GM19193 (cell line): Measurements from ENCODE around the gene ZIC5.

Experiments
- POLR2A ChIP-seq: IDR thresholded peaks from 4 replicates; pipeline ENCODE4 v1.6.1; 2011; ENCODE audit not compliant: insufficient read depth, insufficient read length; ENCODE audit errors: extremely low read depth

The ZIC5 gene

DNA sequence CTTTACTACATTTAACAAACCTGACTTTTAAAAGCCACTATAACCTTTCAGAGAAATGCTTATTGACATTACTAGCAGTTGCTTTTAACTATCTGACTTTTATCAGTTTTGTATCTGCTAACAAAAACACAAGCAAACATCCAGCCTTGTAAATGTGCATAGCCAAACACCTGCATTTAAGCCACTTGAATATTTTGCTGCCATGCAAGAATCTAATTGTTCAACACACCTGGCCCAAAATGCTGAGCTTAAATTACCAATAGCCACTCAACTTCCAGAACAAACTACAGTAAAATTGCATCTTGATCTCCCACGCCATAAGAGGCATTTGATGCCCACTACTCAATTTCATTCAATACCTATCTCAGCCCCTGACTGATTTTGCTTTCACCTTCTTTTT lies 9.3 kb downstream of the ZIC5 start:
- TF ChIP-seq POLR2A: no peak

- TF ChIP-seq POLR2A: no peak
These were observed 9.9 kb downstream of the ZIC5 start for GRCh38 chr13:99961636-99962035.

- no peak for TF ChIP-seq POLR2A
These were observed 10.8 kb downstream of the ZIC5 start for GRCh38 chr13:99960663-99961311.

DNA sequence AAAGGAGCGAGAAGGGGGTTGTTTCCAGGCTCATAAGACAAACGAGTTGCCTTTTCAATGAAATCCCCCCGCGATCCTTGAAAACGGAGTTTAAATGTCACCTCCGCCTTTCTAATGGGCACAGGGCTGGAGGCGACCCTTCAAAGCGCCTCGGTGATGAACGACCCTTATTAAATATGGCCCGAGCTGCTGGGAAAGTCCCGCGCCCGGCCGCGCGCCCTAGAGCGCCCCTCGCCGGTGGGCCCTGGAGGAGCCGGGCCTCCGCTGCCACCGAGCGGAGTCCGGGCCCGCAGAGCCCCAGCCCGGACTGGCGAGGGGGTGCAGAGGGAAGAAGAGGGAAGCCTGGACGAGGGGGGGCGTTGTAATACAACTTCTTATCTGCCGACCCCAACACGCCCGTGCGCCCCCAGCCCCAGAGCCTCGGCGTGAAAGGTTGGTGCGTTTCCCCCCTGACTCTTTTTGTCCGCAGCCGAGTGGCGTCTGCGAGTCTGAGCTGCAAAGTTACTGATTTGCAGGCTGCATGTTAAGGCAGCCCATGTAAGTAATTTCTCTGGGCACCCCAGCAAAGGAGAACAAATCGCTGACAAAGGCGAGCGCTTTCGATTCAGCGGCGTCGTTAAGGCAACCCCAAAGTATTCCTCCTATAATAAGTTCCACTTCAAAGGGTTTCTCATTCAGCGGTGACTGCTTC lies 11.9 kb downstream of the ZIC5 start:
- TF ChIP-seq POLR2A: no peak

DNA sequence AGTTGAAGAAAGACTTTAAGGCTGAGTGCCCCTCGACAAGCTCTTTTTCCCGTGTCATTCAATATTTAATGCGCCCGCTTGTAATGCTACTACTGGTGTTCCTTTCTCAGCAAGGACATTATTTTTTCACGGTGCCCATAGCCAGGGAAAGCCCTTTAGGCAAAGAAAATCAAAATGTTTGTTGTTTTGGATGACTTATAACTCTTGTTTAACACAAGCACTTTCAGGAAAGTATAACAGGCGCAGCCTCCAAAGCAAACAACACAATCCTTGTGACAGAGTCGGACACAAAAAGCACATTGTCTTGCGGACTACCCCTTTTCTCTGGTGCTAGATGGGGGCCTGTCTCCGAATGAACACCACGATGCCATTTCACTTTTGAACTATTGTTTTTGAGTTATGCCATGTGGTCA lies 12.4 kb downstream of the ZIC5 start:
- TF ChIP-seq POLR2A: no peak

DNA sequence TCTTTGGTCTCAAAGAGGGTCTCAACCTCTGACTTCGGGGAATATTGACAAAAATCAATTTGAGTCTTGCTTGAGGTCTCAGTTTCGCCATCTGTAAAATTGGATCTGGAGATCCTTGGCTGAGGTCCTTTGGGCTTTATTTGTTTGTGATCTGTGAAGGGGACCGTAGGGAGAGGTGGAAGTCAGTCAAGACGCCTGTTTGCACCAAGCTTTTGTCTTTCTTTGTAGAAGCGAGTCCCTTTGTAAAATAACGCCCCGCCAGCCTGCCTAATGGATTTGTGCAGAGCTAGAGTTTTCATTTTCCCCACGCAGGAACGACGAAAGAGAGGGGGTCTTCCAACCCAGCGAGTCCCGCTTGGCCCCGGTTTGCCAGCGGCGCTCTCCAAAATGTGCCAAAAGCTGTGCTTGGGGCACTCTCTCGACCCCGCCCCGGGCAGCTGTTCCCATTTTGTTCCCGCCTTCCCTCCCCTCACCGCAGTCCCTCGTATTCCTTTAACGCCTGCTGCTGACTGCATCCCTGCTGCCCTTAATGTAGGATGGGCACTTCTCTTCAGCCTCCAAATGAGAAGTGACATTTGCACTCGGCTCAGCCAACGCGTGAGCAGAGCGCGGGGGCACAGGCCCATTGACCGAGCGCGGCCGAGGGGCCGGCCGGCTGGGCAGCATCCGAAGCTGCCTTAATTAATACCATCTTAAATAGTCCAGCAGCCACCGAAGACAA lies 13.0 kb downstream of the ZIC5 start:
- no peak for TF ChIP-seq POLR2A

DNA sequence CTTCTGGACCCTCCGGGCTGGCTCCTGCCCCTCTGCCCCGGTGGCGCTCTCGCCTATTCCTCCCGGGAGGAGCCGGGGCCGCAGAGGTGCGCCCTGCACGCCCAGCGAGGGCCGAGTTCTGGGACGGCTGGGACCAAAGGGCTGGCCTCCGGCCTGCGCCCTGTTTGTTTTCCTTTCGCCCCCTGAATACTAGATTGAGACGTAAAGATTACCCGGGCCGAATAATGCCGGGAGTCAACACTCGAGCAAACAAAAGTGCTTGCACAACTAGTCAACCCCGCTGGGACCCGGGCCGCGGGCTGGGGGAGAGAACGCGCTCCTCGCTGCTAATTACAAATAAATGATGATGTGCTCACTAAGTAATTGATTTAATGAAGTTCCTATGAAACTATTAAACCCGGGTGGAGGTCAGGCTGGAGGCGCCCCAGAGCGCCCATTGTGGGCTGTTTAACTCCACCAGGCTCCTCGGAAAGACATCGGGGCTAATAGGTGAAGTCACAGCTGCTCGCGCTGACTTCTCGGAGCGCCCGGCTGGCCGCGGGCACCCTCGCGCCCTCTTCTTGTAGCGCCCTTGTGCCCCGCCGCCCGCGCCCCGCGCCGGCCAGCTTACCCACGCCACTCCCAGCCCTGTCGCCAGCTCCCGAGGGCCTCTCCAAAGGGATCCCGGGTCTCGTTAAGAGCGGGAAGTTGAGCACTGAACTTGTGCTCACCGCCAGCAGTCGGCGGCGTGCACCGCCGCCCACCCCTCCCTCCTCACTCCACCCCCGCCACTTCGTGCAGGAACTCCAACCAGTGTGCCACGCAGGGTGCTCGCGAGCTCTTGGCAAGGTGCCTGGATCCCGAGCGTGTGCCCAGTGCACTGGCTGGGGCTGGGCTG lies 14.9 kb downstream of the ZIC5 start:
- no peak for TF ChIP-seq POLR2A

GRCh38 chr13:99955747-99956472 lies 15.7 kb downstream of the ZIC5 start:
- TF ChIP-seq POLR2A: no peak

DNA sequence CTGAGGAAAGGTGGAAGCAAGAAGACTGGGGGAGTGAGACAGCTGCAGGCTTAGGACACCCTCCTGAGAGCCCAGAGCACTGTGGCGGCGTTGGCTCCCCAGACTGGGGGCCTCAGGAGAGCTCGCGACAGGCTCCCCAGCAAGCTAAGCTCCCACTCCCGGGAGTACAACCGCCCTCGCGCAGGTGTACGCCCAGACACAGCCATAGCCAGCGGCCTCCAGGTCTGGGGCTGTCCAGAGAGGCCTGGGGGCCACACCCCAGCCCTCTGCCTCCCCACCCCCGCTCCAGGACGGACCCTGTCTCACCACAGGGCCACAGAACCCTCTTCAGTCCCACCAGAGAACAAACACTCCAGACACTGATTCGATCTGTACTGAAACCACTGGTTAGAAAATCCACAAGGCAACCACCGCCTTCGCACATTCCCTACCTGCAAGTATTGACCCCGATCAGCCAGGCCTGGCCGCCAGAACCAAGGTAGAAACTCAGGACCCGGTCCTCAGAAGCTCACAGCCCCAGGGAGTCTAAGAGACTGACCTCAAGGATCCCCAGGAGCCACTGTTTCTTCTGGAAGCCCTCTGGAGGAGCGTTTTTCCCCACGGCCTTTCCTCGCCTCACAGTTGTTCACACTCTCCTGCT lies 16.3 kb downstream of the ZIC5 start:
- TF ChIP-seq POLR2A: no peak

- TF ChIP-seq POLR2A: no peak
These were observed 18.3 kb downstream of the ZIC5 start for GRCh38 chr13:99953138-99953755.

- no peak for TF ChIP-seq POLR2A
These were observed 21.7 kb downstream of the ZIC5 start for GRCh38 chr13:99949679-99950413.

- no peak for TF ChIP-seq POLR2A
These were observed 22.5 kb downstream of the ZIC5 start for GRCh38 chr13:99948907-99949678.
